Measurements from ENCODE around the gene STAP2.

The STAP2 gene

DNA sequence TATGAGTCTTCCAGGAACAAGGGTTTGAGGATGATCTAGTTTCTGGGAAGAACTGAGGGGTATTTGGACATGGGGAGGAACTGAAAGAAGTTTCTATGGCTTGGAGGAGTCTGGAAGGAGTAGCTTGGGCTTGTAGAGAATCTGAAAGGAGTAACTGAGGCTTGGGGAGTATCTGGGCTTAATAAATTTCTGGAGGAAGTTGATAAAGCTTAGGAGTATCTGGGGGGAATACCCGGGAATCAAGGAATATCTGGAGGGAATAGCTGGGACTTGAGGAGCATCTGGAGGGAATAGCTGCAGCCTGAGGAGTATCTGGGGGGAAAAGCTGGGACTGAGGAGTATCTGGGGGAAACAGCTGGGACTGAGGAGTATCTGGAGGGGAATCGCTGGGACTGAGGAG, 18.2 kb downstream of the STAP2 start:
- in situ Hi-C loops (cut with MboI; ENCODE audit: low pct_unique_long_range_greater_than_20kb, low sequenced_read_pairs, unreplicated experiment): no loop called here
- TF ChIP-seq, protein P1, sequence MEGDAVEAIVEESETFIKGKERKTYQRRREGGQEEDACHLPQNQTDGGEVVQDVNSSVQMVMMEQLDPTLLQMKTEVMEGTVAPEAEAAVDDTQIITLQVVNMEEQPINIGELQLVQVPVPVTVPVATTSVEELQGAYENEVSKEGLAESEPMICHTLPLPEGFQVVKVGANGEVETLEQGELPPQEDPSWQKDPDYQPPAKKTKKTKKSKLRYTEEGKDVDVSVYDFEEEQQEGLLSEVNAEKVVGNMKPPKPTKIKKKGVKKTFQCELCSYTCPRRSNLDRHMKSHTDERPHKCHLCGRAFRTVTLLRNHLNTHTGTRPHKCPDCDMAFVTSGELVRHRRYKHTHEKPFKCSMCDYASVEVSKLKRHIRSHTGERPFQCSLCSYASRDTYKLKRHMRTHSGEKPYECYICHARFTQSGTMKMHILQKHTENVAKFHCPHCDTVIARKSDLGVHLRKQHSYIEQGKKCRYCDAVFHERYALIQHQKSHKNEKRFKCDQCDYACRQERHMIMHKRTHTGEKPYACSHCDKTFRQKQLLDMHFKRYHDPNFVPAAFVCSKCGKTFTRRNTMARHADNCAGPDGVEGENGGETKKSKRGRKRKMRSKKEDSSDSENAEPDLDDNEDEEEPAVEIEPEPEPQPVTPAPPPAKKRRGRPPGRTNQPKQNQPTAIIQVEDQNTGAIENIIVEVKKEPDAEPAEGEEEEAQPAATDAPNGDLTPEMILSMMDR (IDR thresholded peaks at IDR 0.05; ENCODE audit: extremely low read depth, insufficient read depth, missing control alignments): no peak
- DNase-seq (ENCODE audit: low spot score): no peak

- in situ Hi-C loops (cut with MboI; ENCODE audit: low pct_unique_long_range_greater_than_20kb, low sequenced_read_pairs, unreplicated experiment): no loop called here
- TF ChIP-seq, protein P1 (IDR thresholded peaks at IDR 0.05; ENCODE audit: extremely low read depth, insufficient read depth, missing control alignments): no peak
- no peak for DNase-seq (ENCODE audit: low spot score)
Measured at GRCh38 chr19:4319067-4319718, 19.4 kb downstream of the STAP2 start.

DNA sequence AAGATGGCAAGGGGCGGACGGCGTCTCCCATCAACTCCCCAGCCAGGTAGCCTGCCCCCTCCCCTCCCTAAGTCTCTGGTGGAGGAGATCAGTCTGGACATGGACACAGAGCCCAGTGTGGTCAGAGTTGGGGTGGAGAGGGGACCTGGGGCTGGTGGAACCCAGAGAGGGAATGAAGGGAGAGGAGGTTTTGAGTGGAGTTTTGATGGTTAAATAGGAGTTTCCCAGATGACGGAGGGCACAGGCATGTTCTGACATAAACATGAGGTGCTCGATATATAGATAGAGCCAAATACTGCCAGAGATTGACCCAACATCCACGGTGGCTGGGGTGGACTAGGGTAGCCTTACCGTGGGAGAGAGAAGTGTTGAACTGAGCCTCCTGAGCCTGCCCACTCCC, 20.2 kb downstream of the STAP2 start:
- in situ Hi-C loops (cut with MboI; ENCODE audit: low pct_unique_long_range_greater_than_20kb, low sequenced_read_pairs, unreplicated experiment): no loop called here
- no peak for DNase-seq (ENCODE audit: low spot score)
- TF ChIP-seq, protein P1 (IDR thresholded peaks at IDR 0.05; ENCODE audit: extremely low read depth, insufficient read depth, missing control alignments): no peak

DNA sequence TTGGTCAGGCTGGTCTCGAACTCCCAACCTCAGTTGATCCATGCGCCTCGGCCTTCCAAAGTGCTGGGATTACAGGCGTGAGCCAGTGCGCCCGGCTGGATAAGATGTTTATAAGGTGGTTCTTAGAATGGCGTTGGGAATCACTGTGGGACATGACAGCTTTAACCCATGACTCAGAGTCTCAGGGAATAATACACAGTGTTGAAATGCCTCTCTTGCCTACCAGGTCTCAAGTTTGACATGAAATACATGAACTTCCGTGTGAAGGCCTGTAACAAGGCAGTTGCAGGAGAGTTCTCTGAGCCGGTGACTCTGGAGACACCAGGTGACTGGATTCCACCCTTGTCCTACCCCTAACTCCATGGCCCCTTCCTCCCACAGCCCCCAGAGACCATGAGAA, 21.7 kb downstream of the STAP2 start:
- TF ChIP-seq, protein P1 (IDR thresholded peaks at IDR 0.05; ENCODE audit: extremely low read depth, insufficient read depth, missing control alignments): no peak
- no peak for DNase-seq (ENCODE audit: low spot score)
- in situ Hi-C loops (cut with MboI; ENCODE audit: low pct_unique_long_range_greater_than_20kb, low sequenced_read_pairs, unreplicated experiment): no loop called here

- TF ChIP-seq, protein P1 (IDR thresholded peaks at IDR 0.05; ENCODE audit: extremely low read depth, insufficient read depth, missing control alignments): no peak
- in situ Hi-C loops (cut with MboI; ENCODE audit: low pct_unique_long_range_greater_than_20kb, low sequenced_read_pairs, unreplicated experiment): no loop called here
- no peak for DNase-seq (ENCODE audit: low spot score)
Measured at GRCh38 chr19:4313847-4314490, 24.7 kb downstream of the STAP2 start.

- in situ Hi-C loops (cut with MboI; ENCODE audit: low pct_unique_long_range_greater_than_20kb, low sequenced_read_pairs, unreplicated experiment): no loop called here
- TF ChIP-seq, protein P1 (IDR thresholded peaks at IDR 0.05; ENCODE audit: extremely low read depth, insufficient read depth, missing control alignments): no peak
- no peak for DNase-seq (ENCODE audit: low spot score)
Measured at GRCh38 chr19:4310247-4311121, 28.1 kb downstream of the STAP2 start.

Data from GM13977 (cell line).